HG02610 (cell line): ENCODE measurements around the gene SH2D4B.

ENCODE experiments used
- ATAC-seq: cut with Tn5 transposase; IDR thresholded peaks from one replicate; pipeline ENCODE4 v1.9.1; 2021; ENCODE audit warnings: mild to moderate bottlenecking, moderate library complexity; ENCODE audit not compliant: unreplicated experiment

Gene SH2D4B

GRCh38 chr10:80585812-80586211, 48.1 kb downstream of the SH2D4B start:
- ATAC-seq: no peak

DNA sequence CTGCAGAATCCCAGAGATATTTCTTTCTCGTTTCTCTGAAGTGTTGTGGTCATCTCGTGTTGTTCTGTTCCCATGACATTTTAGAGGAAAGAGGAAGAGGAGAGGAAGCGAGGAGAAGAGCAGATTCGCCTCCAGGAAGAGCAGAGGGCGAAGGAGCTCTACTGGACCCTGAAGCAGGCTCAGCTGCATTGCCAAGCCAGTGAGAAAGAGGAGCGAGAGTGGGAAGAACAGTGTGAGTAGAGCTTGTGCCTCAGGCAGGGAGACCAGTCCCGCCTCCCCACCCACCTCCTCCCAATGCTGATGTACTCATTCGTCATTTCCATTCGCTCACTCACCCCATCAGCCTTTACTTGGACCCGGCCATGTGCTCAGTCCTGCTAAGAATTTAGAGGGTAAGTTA, 50.8 kb downstream of the SH2D4B start:
- no peak for ATAC-seq

- peak; percentile 96 for ATAC-seq
Observed at GRCh38 chr10:80589726-80590373, 52.1 kb downstream of the SH2D4B start.

DNA sequence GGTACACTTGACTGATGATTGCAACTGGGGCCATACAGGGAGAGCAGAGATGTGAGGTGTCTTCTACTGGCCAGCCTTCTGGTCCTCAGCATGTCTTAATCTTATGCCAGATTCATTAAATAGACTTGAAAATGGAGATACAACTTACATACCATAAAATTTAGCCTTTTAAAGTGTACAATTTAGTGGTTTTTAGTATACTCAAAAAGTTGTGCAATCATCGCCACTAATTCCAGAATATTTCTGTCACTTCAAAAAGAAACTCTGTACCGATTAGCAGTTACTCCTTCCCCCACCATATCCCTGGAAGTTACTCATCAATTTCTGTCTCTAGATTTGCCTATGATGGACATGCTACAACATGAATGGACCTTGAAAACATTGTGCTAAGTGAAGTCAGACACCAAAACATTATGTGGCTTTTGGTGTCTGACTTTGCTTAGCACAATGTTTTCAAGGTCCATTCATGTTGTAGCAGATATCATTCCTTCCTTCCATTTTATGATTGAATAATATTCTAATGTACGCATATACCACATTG, 53.0 kb downstream of the SH2D4B start:
- ATAC-seq: peak; percentile 1

DNA sequence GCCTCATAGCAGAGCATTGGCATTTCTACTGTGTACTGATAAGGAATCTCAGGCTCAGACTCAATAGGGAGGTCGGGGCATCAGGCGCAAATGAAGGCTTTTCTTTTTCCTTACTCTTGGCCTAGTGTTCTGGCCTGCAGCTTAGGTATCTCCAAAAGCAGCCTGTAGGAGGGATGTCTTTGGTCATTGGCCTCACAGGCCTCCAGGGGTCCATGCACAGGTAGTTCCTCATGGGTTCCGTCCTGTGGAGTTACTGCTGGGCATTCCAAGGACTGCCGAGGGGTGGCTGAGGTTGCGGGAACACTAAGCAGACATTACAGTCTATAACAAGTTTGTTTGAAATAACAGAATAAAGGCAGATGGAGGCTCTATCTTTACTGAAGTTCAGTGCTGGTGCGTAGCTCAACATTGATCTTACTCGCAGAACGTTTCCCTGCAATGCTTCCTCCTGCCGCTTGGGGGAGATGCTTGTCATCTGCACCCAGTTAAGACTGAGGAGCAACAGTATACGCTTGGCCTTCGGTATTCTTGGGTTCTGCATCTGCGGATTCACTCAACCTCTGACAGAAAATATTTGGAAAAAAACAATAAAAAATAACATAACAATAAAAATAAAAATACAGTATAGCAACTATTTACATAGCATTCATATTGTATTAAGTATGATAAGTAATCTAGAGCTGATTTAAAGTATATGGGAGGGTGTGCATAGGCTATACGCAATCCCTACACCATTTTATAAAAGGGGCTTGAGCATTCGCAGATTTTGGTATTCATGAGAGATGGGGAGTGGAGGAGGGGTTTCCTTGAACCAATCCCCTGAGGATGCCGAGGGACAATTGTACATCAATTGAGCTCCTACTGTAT, 58.9 kb downstream of the SH2D4B start:
- ATAC-seq: no peak

GRCh38 chr10:80598084-80598798, 60.5 kb downstream of the SH2D4B start:
- ATAC-seq: peak; percentile 68

DNA sequence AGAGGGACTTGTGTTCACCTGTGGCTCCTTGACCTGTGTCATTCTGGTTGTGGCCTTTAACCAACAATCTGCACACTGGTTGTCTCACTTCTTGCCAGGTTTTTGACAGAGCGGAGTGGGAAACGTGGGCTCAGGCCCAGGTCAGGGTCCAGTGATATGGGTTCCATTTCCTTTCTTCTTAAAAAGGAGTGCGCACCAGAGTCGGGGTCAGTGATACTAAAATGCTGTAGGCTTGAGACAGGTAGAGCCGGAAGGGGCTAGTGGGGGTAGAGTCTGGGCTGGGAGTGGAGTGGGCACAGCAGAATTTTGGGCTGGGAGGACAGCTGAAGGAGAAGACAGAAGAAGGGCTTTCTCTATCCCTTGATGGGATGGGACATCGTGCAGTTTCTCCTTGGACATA, 61.2 kb downstream of the SH2D4B start:
- peak; percentile 1 for ATAC-seq

- ATAC-seq: peak; percentile 73
Observed at GRCh38 chr10:80599424-80599847, 61.7 kb downstream of the SH2D4B start.

DNA sequence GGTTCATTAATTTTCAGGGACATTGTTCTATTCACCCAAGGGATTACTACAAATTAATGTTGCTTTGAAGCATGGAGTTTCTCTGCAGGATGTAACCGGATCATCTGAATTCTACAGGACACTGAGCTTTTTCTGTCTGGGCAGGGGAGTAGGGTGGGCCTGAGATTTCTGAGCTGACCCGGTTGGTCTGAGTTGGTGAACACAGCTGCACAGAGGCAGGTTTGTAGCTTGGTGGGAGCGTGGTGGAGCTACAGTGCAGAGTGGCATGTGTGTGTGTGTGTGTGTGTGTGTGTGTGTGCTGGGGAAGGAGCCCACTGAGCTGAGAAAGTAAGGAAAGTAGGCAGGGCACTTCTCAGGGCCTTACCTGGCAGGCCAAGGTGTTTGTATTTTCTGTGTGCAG, 62.6 kb downstream of the SH2D4B start:
- ATAC-seq: no peak

DNA sequence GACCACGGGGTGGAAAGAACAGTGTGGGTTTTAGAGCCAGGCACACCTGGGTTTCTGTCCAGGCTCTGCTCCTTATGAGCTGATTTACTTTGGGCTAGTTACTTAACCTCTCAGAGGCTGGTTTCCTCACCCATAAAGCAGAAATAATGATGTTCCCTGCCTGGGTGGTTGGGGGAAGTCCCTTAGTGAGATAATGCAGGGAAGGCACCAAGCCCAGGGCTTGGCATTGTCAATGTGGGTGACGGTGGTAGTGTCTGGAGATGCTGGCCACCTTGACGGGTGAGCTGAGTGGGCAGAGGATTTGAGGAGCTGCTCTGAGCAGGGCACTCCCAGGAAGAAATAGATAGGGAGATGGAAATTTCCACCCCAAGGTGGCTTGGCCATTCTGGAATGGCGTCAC, 65.2 kb downstream of the SH2D4B start:
- no peak for ATAC-seq

- ATAC-seq: no peak
Observed at GRCh38 chr10:80603516-80603915, 65.8 kb downstream of the SH2D4B start.

- ATAC-seq: no peak
Observed at GRCh38 chr10:80608706-80609105, 71.0 kb downstream of the SH2D4B start.

- ATAC-seq: no peak
Observed at GRCh38 chr10:80609331-80609730, 71.6 kb downstream of the SH2D4B start.

GRCh38 chr10:80611481-80612185, 73.9 kb downstream of the SH2D4B start:
- no peak for ATAC-seq

GRCh38 chr10:80612261-80612660, 74.6 kb downstream of the SH2D4B start:
- ATAC-seq: no peak

- no peak for ATAC-seq
Observed at GRCh38 chr10:80613466-80614170, 75.9 kb downstream of the SH2D4B start.

DNA sequence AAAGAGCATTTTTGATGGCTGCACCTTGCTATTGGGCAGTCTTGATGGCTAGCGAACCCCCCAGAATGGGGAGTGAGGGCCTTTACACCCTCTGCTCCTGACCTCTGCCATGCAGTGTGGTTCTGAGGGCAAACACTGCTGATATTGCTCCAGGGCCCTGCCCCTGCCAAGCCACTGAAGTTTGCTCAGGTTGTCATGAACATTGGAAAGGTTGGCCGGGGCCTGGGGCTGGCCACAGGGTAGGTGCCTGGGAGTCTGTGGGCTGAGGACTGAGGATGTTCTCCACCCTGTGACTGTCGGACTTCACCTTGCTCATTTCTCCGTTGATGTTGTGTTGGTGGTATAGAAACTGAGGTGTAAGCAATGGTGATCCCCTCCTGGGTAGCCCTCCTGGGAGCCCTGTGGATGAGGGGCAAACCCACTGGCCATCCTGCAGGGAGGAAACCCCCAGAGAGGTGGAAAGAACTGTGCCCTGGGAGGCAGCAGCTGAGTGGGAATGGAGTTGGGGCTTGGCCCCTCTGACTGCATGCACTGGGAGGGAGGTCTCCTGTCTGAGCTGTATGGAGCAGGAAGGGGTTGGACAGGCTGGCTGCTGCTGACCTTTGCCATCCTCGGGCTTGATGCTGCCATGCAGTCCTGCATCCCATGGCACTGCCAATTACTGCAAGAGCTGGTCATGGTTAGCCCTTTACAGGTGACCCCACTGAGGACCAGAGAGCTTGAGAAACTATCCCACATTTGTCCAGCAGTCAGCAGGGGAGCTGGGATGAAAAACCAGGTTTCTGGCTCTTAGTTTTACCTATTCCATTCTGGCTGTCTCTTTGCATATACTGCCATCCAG, 77.1 kb downstream of the SH2D4B start:
- no peak for ATAC-seq

GRCh38 chr10:80617807-80618206, 80.1 kb downstream of the SH2D4B start:
- no peak for ATAC-seq

DNA sequence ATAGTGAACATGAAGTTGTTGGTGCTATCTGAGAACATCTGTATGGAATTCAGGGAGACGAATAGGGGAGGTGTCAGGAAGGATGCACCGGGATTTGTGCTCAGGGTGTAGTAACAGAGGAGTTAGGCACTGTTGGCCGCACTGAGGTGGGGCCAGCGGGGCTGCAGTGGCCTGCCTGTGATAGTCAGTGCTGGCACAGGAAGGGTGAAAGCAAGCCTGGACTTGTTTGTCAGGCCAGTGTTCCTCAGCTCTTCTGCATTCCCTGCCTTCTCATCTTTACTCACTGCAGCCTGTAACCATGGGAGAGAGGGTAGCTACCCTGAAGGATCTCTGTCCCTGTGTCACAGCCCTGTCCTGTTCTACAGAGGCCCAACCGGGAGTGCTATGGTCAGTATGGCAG, 81.3 kb downstream of the SH2D4B start:
- ATAC-seq: no peak
